ENCODE results near the gene SPATS2. TPM values are rescaled to one million over a fixed set of nuclear protein-coding genes. Genes with fewer than 3 reads are reported as not detected.

The SPATS2 gene
- total RNA-seq, 1 donor from 2014 or later, result 16.2 TPM

- Mint-ChIP-seq H3K4me1 (peaks cover 16% of the 10 kb centered on the region), H3K27ac (no peak overlapping the region), H3K36me3 (ENCODE audit: low read depth) (no peaks in the 10 kb centered on the region), H3K9me3 (no peaks in the 10 kb centered on the region), H3K4me3 (no peak overlapping the region), H3K27me3 (peaks cover 44% of the 10 kb centered on the region)
- intact Hi-C loops (cut with micrococcal nuclease), result no loop called here
- no peak for DNase-seq
Measured at GRCh38 chr12:49545815-49546214, 178.6 kb downstream of the SPATS2 start.

- Mint-ChIP-seq H3K9me3 (no peaks in the 10 kb centered on the region), H3K36me3 (ENCODE audit: low read depth) (no peaks in the 10 kb centered on the region), H3K4me3 (no peak overlapping the region), H3K27me3 (peaks cover 39% of the 10 kb centered on the region), H3K27ac (no peak overlapping the region), H3K4me1 (peaks cover 13% of the 10 kb centered on the region)
- intact Hi-C loops (cut with micrococcal nuclease), result no loop called here
- DNase-seq, result no peak
Measured at GRCh38 chr12:49546481-49546880, 179.2 kb downstream of the SPATS2 start.

- intact Hi-C loops (cut with micrococcal nuclease), result no loop called here
- DNase-seq, result no peak
- Mint-ChIP-seq H3K36me3 (ENCODE audit: low read depth) (no peaks in the 10 kb centered on the region), H3K4me3 (no peak overlapping the region), H3K4me1 (peaks cover 12% of the 10 kb centered on the region), H3K9me3 (no peaks in the 10 kb centered on the region), H3K27me3 (peaks cover 42% of the 10 kb centered on the region), H3K27ac (no peak overlapping the region)
Measured at GRCh38 chr12:49547090-49547690, 179.9 kb downstream of the SPATS2 start.

GRCh38 chr12:49548481-49548821 lies 181.2 kb downstream of the SPATS2 start:
- intact Hi-C loops (cut with micrococcal nuclease), result no loop called here
- Mint-ChIP-seq H3K4me1 (peaks cover 10% of the 10 kb centered on the region), H3K4me3 (peak overlapping the region; percentile 77), H3K9me3 (no peaks in the 10 kb centered on the region), H3K27me3 (peaks cover 40% of the 10 kb centered on the region), H3K36me3 (ENCODE audit: low read depth) (no peaks in the 10 kb centered on the region), H3K27ac (no peak overlapping the region)
- no peak for DNase-seq

GRCh38 chr12:49548822-49549648 lies 181.8 kb downstream of the SPATS2 start:
- H3K4me3 Mint-ChIP-seq, result peak overlapping the region; percentile 77
- peaks cover 38% of the 10 kb centered on the region for H3K27me3 Mint-ChIP-seq
- no peaks in the 10 kb centered on the region for H3K36me3 Mint-ChIP-seq (ENCODE audit: low read depth)
- DNase-seq, result peak; percentile 78
- intact Hi-C loops (cut with micrococcal nuclease), result no loop called here
- H3K27ac Mint-ChIP-seq, result peak overlapping the region; percentile 82
- H3K4me1 Mint-ChIP-seq, result peaks cover 10% of the 10 kb centered on the region
- no peaks in the 10 kb centered on the region for H3K9me3 Mint-ChIP-seq

GRCh38 chr12:49549735-49550692 lies 182.8 kb downstream of the SPATS2 start:
- H3K27ac Mint-ChIP-seq, result no peak overlapping the region
- H3K4me1 Mint-ChIP-seq, result peaks cover 6% of the 10 kb centered on the region
- intact Hi-C loops (cut with micrococcal nuclease), result no loop called here
- no peaks in the 10 kb centered on the region for H3K36me3 Mint-ChIP-seq (ENCODE audit: low read depth)
- DNase-seq, result no peak
- H3K27me3 Mint-ChIP-seq, result peaks cover 34% of the 10 kb centered on the region
- no peak overlapping the region for H3K4me3 Mint-ChIP-seq
- no peaks in the 10 kb centered on the region for H3K9me3 Mint-ChIP-seq

GRCh38 chr12:49550693-49551252 lies 183.5 kb downstream of the SPATS2 start:
- intact Hi-C loops (cut with micrococcal nuclease), result no loop called here
- Mint-ChIP-seq H3K4me3 (no peak overlapping the region), H3K27me3 (peaks cover 30% of the 10 kb centered on the region), H3K4me1 (peaks cover 5% of the 10 kb centered on the region), H3K9me3 (no peaks in the 10 kb centered on the region), H3K27ac (no peak overlapping the region), H3K36me3 (ENCODE audit: low read depth) (no peaks in the 10 kb centered on the region)
- no peak for DNase-seq

GRCh38 chr12:49552014-49552413 lies 184.8 kb downstream of the SPATS2 start:
- no peak overlapping the region for H3K4me3 Mint-ChIP-seq
- intact Hi-C loops (cut with micrococcal nuclease), result no loop called here
- no peak overlapping the region for H3K27ac Mint-ChIP-seq
- H3K27me3 Mint-ChIP-seq, result peaks cover 26% of the 10 kb centered on the region
- H3K9me3 Mint-ChIP-seq, result no peaks in the 10 kb centered on the region
- H3K36me3 Mint-ChIP-seq (ENCODE audit: low read depth), result peaks cover 9% of the 10 kb centered on the region
- H3K4me1 Mint-ChIP-seq, result peaks cover 5% of the 10 kb centered on the region
- DNase-seq, result no peak

GRCh38 chr12:49552425-49552824 lies 185.2 kb downstream of the SPATS2 start:
- Mint-ChIP-seq H3K4me3 (no peak overlapping the region), H3K36me3 (ENCODE audit: low read depth) (peaks cover 9% of the 10 kb centered on the region), H3K9me3 (no peaks in the 10 kb centered on the region), H3K27ac (no peak overlapping the region), H3K4me1 (peaks cover 5% of the 10 kb centered on the region), H3K27me3 (peaks cover 22% of the 10 kb centered on the region)
- no peak for DNase-seq
- intact Hi-C loops (cut with micrococcal nuclease), result no loop called here

- no peak for DNase-seq
- H3K27ac Mint-ChIP-seq, result no peak overlapping the region
- H3K4me3 Mint-ChIP-seq, result no peak overlapping the region
- peaks cover 5% of the 10 kb centered on the region for H3K4me1 Mint-ChIP-seq
- peaks cover 20% of the 10 kb centered on the region for H3K27me3 Mint-ChIP-seq
- intact Hi-C loops (cut with micrococcal nuclease), result no loop called here
- peaks cover 9% of the 10 kb centered on the region for H3K36me3 Mint-ChIP-seq (ENCODE audit: low read depth)
- H3K9me3 Mint-ChIP-seq, result no peaks in the 10 kb centered on the region
Measured at GRCh38 chr12:49552899-49553298, 185.6 kb downstream of the SPATS2 start.

- H3K9me3 Mint-ChIP-seq, result no peaks in the 10 kb centered on the region
- H3K27ac Mint-ChIP-seq, result no peak overlapping the region
- H3K4me3 Mint-ChIP-seq, result no peak overlapping the region
- intact Hi-C loops (cut with micrococcal nuclease), result no loop called here
- H3K36me3 Mint-ChIP-seq (ENCODE audit: low read depth), result peaks cover 12% of the 10 kb centered on the region
- H3K27me3 Mint-ChIP-seq, result peaks cover 17% of the 10 kb centered on the region
- DNase-seq, result peak; percentile 76
- H3K4me1 Mint-ChIP-seq, result peaks cover 3% of the 10 kb centered on the region
Measured at GRCh38 chr12:49553512-49554088, 186.3 kb downstream of the SPATS2 start.

- H3K9me3 Mint-ChIP-seq, result no peaks in the 10 kb centered on the region
- intact Hi-C loops (cut with micrococcal nuclease), result no loop called here
Measured at GRCh38 chr12:49554266-49554665, 187.0 kb downstream of the SPATS2 start.

GRCh38 chr12:49555631-49556390 lies 188.5 kb downstream of the SPATS2 start:
- Mint-ChIP-seq H3K27me3 (peaks cover 7% of the 10 kb centered on the region), H3K4me3 (no peak overlapping the region), H3K27ac (no peak overlapping the region), H3K9me3 (no peaks in the 10 kb centered on the region), H3K36me3 (ENCODE audit: low read depth) (peaks cover 25% of the 10 kb centered on the region), H3K4me1 (peaks cover 2% of the 10 kb centered on the region)
- no peak for DNase-seq
- intact Hi-C loops (cut with micrococcal nuclease), result no loop called here

More at GRCh38 chr12:49554266-49554665, 187.0 kb downstream of the SPATS2 start:
- H3K4me3 Mint-ChIP-seq, result no peak overlapping the region
- H3K27ac Mint-ChIP-seq, result no peak overlapping the region
- H3K4me1 Mint-ChIP-seq, result no peaks in the 10 kb centered on the region
- no peak for DNase-seq
- peaks cover 14% of the 10 kb centered on the region for H3K27me3 Mint-ChIP-seq
- peaks cover 18% of the 10 kb centered on the region for H3K36me3 Mint-ChIP-seq (ENCODE audit: low read depth)

Measured in activated CD4-positive, alpha-beta T cell treated with anti-CD3 and anti-CD28 coated beads, Interleukin-2, amount 10 ng/mL, durations not matched to agents 24 days and 14 days (primary cell).